ENCODE measurements around the gene AFG3L2. TPM values are rescaled to one million over a fixed set of nuclear protein-coding genes. Genes with fewer than 3 reads are reported as not detected.

The AFG3L2 gene
- total and polyA plus RNA-seq, 2 of the 13 experiments (the other 11 are each of a cell fraction or from before 2014, with no cell fraction given), result 28.6 to 86.9 TPM

DNA sequence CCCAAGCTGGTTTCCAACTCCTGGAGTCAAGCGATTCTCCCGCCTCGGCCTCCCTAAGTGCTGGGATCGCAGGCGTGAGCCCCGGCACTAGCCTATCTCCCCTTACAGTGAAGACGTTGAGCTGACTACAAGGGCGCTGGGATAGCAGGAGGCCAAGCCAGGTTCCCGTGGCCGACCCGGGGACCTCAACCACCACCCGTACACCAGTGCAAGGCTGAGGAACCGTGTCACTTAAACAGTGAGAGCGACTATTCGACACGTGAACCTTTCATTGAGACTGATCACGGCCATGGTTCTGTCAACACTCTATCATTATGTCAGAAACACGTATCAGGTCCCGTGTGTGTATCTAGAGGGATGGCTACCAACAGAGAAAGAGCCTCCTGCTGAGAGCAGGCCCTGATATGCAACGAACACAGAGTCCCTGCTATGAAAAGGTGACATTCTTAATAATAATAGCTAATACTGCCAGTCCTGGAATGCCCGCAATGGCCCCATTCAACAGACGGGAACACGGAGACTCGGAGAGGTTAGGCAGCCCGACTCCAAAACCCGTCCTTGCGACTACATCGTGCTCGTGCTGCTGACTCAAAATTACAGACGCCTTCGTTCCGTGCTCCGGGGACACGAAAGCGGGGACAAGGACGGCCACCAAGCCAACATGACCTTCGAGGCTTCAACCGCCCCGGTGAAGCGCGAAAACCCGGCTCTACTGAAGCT is 833 bp downstream of the AFG3L2 start (continued):
- TF ChIP-seq, protein P1, sequence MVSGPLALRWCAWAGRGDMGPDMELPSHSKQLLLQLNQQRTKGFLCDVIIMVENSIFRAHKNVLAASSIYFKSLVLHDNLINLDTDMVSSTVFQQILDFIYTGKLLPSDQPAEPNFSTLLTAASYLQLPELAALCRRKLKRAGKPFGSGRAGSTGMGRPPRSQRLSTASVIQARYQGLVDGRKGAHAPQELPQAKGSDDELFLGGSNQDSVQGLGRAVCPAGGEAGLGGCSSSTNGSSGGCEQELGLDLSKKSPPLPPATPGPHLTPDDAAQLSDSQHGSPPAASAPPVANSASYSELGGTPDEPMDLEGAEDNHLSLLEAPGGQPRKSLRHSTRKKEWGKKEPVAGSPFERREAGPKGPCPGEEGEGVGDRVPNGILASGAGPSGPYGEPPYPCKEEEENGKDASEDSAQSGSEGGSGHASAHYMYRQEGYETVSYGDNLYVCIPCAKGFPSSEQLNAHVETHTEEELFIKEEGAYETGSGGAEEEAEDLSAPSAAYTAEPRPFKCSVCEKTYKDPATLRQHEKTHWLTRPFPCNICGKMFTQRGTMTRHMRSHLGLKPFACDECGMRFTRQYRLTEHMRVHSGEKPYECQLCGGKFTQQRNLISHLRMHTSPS (CRISPR knock-in tag; IDR thresholded peaks at IDR 0.05; ENCODE audit: low read depth), result 0 out of 2 replicates have a peak, but pooled peaks have one; percentile 29
- TF ChIP-seq TMF1 (CRISPR knock-in tag; IDR thresholded peaks at IDR 0.05; ENCODE audit: low read depth) (no peak), ZNF367 (CRISPR knock-in tag; IDR thresholded peaks at IDR 0.05; ENCODE audit: borderline replicate concordance) (no peak), HDAC2 (CRISPR knock-in tag; IDR thresholded peaks at IDR 0.05) (0 out of 2 replicates have a peak, but pooled peaks have one; percentile 19), ZFP82 (CRISPR knock-in tag; IDR thresholded peaks at IDR 0.05; ENCODE audit: borderline replicate concordance) (0 out of 2 replicates have a peak, but pooled peaks have one; percentile 2), ZNF451 (CRISPR knock-in tag; IDR thresholded peaks at IDR 0.05) (no peak), KLF11 (CRISPR knock-in tag; IDR thresholded peaks at IDR 0.05) (no peak), ZMYM3 (CRISPR knock-in tag; IDR thresholded peaks at IDR 0.05) (peak; percentile 72; the same call in 1 of the 2 replicates), ZBTB8A (CRISPR knock-in tag; IDR thresholded peaks at IDR 0.05; ENCODE audit: borderline replicate concordance, low read depth) (no peak; the same call in 1 of the 2 replicates), NFKBIZ (CRISPR knock-in tag; IDR thresholded peaks at IDR 0.05) (no peak), TCF7L2 (IDR thresholded peaks at IDR 0.05; ENCODE audit: low read depth, low read length) (no peak), EED (CRISPR knock-in tag; IDR thresholded peaks at IDR 0.05) (peak; percentile 81; the same call in 1 of the 2 replicates), ELF1 (CRISPR knock-in tag; IDR thresholded peaks at IDR 0.05) (no peak), RFX1 (IDR thresholded peaks at IDR 0.05) (no peak), BCL6 (CRISPR knock-in tag; IDR thresholded peaks at IDR 0.05) (no peak), ZNF510 (CRISPR knock-in tag; IDR thresholded peaks at IDR 0.05; ENCODE audit: low read depth) (0 out of 2 replicates have a peak, but pooled peaks have one; percentile 30)
- TF ChIP-seq, protein P2, sequence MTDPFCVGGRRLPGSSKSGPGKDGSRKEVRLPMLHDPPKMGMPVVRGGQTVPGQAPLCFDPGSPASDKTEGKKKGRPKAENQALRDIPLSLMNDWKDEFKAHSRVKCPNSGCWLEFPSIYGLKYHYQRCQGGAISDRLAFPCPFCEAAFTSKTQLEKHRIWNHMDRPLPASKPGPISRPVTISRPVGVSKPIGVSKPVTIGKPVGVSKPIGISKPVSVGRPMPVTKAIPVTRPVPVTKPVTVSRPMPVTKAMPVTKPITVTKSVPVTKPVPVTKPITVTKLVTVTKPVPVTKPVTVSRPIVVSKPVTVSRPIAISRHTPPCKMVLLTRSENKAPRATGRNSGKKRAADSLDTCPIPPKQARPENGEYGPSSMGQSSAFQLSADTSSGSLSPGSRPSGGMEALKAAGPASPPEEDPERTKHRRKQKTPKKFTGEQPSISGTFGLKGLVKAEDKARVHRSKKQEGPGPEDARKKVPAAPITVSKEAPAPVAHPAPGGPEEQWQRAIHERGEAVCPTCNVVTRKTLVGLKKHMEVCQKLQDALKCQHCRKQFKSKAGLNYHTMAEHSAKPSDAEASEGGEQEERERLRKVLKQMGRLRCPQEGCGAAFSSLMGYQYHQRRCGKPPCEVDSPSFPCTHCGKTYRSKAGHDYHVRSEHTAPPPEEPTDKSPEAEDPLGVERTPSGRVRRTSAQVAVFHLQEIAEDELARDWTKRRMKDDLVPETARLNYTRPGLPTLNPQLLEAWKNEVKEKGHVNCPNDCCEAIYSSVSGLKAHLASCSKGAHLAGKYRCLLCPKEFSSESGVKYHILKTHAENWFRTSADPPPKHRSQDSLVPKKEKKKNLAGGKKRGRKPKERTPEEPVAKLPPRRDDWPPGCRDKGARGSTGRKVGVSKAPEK (CRISPR knock-in tag; IDR thresholded peaks at IDR 0.05; ENCODE audit: borderline replicate concordance), result 0 out of 2 replicates have a peak, but pooled peaks have one; percentile 39
- TF ChIP-seq, protein P3, sequence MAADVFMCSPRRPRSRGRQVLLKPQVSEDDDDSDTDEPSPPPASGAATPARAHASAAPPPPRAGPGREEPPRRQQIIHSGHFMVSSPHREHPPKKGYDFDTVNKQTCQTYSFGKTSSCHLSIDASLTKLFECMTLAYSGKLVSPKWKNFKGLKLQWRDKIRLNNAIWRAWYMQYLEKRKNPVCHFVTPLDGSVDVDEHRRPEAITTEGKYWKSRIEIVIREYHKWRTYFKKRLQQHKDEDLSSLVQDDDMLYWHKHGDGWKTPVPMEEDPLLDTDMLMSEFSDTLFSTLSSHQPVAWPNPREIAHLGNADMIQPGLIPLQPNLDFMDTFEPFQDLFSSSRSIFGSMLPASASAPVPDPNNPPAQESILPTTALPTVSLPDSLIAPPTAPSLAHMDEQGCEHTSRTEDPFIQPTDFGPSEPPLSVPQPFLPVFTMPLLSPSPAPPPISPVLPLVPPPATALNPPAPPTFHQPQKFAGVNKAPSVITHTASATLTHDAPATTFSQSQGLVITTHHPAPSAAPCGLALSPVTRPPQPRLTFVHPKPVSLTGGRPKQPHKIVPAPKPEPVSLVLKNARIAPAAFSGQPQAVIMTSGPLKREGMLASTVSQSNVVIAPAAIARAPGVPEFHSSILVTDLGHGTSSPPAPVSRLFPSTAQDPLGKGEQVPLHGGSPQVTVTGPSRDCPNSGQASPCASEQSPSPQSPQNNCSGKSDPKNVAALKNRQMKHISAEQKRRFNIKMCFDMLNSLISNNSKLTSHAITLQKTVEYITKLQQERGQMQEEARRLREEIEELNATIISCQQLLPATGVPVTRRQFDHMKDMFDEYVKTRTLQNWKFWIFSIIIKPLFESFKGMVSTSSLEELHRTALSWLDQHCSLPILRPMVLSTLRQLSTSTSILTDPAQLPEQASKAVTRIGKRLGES (CRISPR knock-in tag; IDR thresholded peaks at IDR 0.05; ENCODE audit: borderline replicate concordance), result no peak
- TF ChIP-seq, protein P4, sequence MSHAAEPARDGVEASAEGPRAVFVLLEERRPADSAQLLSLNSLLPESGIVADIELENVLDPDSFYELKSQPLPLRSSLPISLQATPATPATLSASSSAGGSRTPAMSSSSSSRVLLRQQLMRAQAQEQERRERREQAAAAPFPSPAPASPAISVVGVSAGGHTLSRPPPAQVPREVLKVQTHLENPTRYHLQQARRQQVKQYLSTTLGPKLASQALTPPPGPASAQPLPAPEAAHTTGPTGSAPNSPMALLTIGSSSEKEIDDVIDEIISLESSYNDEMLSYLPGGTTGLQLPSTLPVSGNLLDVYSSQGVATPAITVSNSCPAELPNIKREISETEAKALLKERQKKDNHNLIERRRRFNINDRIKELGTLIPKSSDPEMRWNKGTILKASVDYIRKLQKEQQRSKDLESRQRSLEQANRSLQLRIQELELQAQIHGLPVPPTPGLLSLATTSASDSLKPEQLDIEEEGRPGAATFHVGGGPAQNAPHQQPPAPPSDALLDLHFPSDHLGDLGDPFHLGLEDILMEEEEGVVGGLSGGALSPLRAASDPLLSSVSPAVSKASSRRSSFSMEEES (CRISPR knock-in tag; IDR thresholded peaks at IDR 0.05), result no peak

Measured in HepG2 (cell line).